HG02759 (cell line): Measurements from ENCODE around the gene SLC16A2.
"Not testable (repeated sequence)": the region's sequence is repeated elsewhere in the genome, so short reads cannot be mapped to it uniquely, and the experiment has no call there.

Experiments
- ATAC-seq: cut with Tn5 transposase; IDR thresholded peaks from one replicate; pipeline ENCODE4 v1.9.1; 2021; ENCODE audit warnings: mild to moderate bottlenecking, moderate library complexity; ENCODE audit not compliant: unreplicated experiment

The SLC16A2 gene

GRCh38 chrX:74506317-74507115 lies 85.2 kb downstream of the SLC16A2 start:
- peak; percentile 85 for ATAC-seq

- no peak for ATAC-seq
Measured at GRCh38 chrX:74507191-74507590, 85.9 kb downstream of the SLC16A2 start.

- peak; percentile 7 for ATAC-seq
Measured at GRCh38 chrX:74509989-74510388, 88.7 kb downstream of the SLC16A2 start.

- ATAC-seq, result peak; percentile 56
Measured at GRCh38 chrX:74510401-74510800, 89.1 kb downstream of the SLC16A2 start.

- no peak for ATAC-seq
Measured at GRCh38 chrX:74511704-74512103, 90.4 kb downstream of the SLC16A2 start.

- ATAC-seq, result no peak
Measured at GRCh38 chrX:74514384-74514783, 93.1 kb downstream of the SLC16A2 start.

- no peak for ATAC-seq
Measured at GRCh38 chrX:74515356-74515755, 94.1 kb downstream of the SLC16A2 start.

GRCh38 chrX:74516013-74516412 lies 94.7 kb downstream of the SLC16A2 start:
- not testable (repeated sequence) for ATAC-seq

GRCh38 chrX:74519870-74520269 lies 98.6 kb downstream of the SLC16A2 start:
- no peak for ATAC-seq

GRCh38 chrX:74520291-74520690 lies 99.0 kb downstream of the SLC16A2 start:
- no peak for ATAC-seq

- no peak for ATAC-seq
Measured at GRCh38 chrX:74520896-74521295, 99.6 kb downstream of the SLC16A2 start.

GRCh38 chrX:74521961-74522751 lies 100.9 kb downstream of the SLC16A2 start:
- no peak for ATAC-seq

- ATAC-seq, result no peak
Measured at GRCh38 chrX:74523224-74523623, 101.9 kb downstream of the SLC16A2 start.

GRCh38 chrX:74523870-74524735 lies 102.8 kb downstream of the SLC16A2 start:
- no peak for ATAC-seq

- ATAC-seq, result no peak
Measured at GRCh38 chrX:74525116-74525515, 103.8 kb downstream of the SLC16A2 start.

GRCh38 chrX:74526764-74527163 lies 105.5 kb downstream of the SLC16A2 start:
- ATAC-seq, result no peak

GRCh38 chrX:74527350-74527749 lies 106.1 kb downstream of the SLC16A2 start:
- no peak for ATAC-seq

- ATAC-seq, result no peak
Measured at GRCh38 chrX:74529311-74529710, 108.0 kb downstream of the SLC16A2 start.

GRCh38 chrX:74531081-74531480 lies 109.8 kb downstream of the SLC16A2 start:
- no peak for ATAC-seq

- ATAC-seq, result peak; percentile 53
Measured at GRCh38 chrX:74534569-74535038, 113.3 kb downstream of the SLC16A2 start.

- no peak for ATAC-seq
Measured at GRCh38 chrX:74535086-74535407, 113.8 kb downstream of the SLC16A2 start.
